OCI-LY7 (cell line): ENCODE results near the gene PARD3B.

Experiments
- CTCF ChIP-seq: fragments of 200-600 bp; sonication (generic); conservative IDR thresholded peaks from 2 replicates; pipeline ENCODE4 v1.5.1; 2014; ENCODE audit warnings: mild to moderate bottlenecking, antibody characterized with exemption, low read length, moderate library complexity, mixed read lengths
- EZH2phosphoT487 ChIP-seq: fragments of 200-600 bp; sonication (generic); IDR thresholded peaks from 2 replicates; pipeline ENCODE4 v1.6.1; 2018; ENCODE audit warnings: low read depth, borderline replicate concordance, mild to moderate bottlenecking, mixed run types, antibody characterized with exemption, low read length, moderate library complexity, mixed read lengths

- TF ChIP-seq CTCF: no peak
- no peak for TF ChIP-seq EZH2phosphoT487
Measured at GRCh38 chr2:204575463-204575862, 30.2 kb downstream of the PARD3B start.
